Heart right ventricle (tissue), 16 donors: Measurements from ENCODE around the gene ONECUT2. TPM values are rescaled to one million over a fixed set of nuclear protein-coding genes. Genes with fewer than 3 reads are reported as not detected.
A peak's percentile ranks its signal among the peaks of the same experiment; 100 is the strongest.

Experiments used
- ATAC-seq, 8 donors: fragments of 200-7000 bp; cut with Tn5 transposase; one replicate each; pipeline ENCODE4 v1.9.1; 2020; ENCODE audit warnings: mild to moderate bottlenecking in 8 of 8, moderate library complexity in 8 of 8, moderate number of reproducible peaks in 1 of 8
- DNase-seq, 2 donors: peaks; one replicate each; pipeline ENCODE4 v3.0.0-alpha.2; 2020
- H3K27ac ChIP-seq, 10 donors: fragments of 200-600 bp; sonication (generic) in 2 of 10; one replicate each; pipeline versions ENCODE4 v1.5.0 to v1.8.0; 2020 to 2022; ENCODE audit warnings: mild to moderate bottlenecking in 3 of 10
- H3K27me3 ChIP-seq, 7 donors: fragments of 200-600 bp; one replicate each; pipeline ENCODE4 v1.8.0; 2021 to 2022; ENCODE audit warnings: mild to moderate bottlenecking in 2 of 7
- H3K36me3 ChIP-seq, 9 donors: fragments of 200-600 bp; sonication (generic) in 1 of 9; one replicate each; pipeline versions ENCODE4 v1.5.0 to v1.8.0; 2020 to 2022; ENCODE audit warnings: mild to moderate bottlenecking in 2 of 9
- H3K4me1 ChIP-seq, 9 donors: fragments of 200-600 bp; sonication (generic) in 1 of 9; one replicate each; pipeline versions ENCODE4 v1.5.0 to v1.8.0; 2020 to 2022; ENCODE audit warnings: mild to moderate bottlenecking in 4 of 9
- H3K4me3 ChIP-seq, 10 donors: fragments of 200-600 bp; sonication (generic) in 2 of 10; one replicate each; pipeline versions ENCODE4 v1.5.0 to v1.8.0; 2020 to 2022; ENCODE audit warnings: mild to moderate bottlenecking in 7 of 10, moderate library complexity in 2 of 10
- H3K9me3 ChIP-seq, 11 donors: fragments of 200-600 bp in 10 of 11; sonication (generic) in 2 of 11; one replicate each; pipeline versions ENCODE4 v1.5.0 to v1.8.0; 2013 to 2022; ENCODE audit warnings: mild to moderate bottlenecking in 2 of 11, control low read depth in 1 of 11, moderate library complexity in 1 of 11
- CTCF ChIP-seq, 9 donors: fragments of 200-600 bp; sonication (generic) in 2 of 9; IDR thresholded peaks; one replicate each; pipeline versions ENCODE4 v1.5.0 to v1.8.0; 2021 to 2022; ENCODE audit warnings: antibody characterized with exemption in 9 of 9, mild to moderate bottlenecking in 5 of 9, moderate library complexity in 1 of 9
- WGBS, 2 donors: extraction: QIAGEN DNeasy Blood & Tissue Kit; methylation state at CpG; one replicate each; pipeline ENCODE4 v1.1.7; 2013; ENCODE audit warnings: inconsistent platforms in 1 of 2; 5-methylcytosine and 5-hydroxymethylcytosine counted together
- intact Hi-C, 10 donors: fragments of 100-400 bp; cut with DNase I; formaldehyde crosslinking; loops; one replicate each; pipeline versions ENCODE4 v1.11.1 to v1.14.2; 2022
- polyA plus RNA-seq, 2 donors: library from polyadenylated mRNA; stranded (reverse); fragments of 200-250 nt; gene quantifications; one replicate each; pipeline ENCODE4 v1.2.3, GENCODE V29; 2013
- total RNA-seq, 10 donors: library from RNA; stranded (reverse); fragmentation: NEBNext Ultra II Directional in 3 of 10; extraction: Animal tissue kit (Norgen Biotek cat#: 25700) in 3 of 10; gene quantifications; one replicate each; pipeline versions ENCODE4 v1.2.1 to v1.2.4, GENCODE V29; 2021 to 2023
- donor health status: Arrhythmogenic right ventricular cardiomyopathy.
- donor health status: ischemic (EF 13 %, LVEDD 7.1; RV severe dilation, severe dysfunction).
- donor health status: healthy with polysubstance abuse.
- donor health status: DM: no; HTN: yes; CAD: no.
- donor health status: DM: no; HTN: no; CAD: no.
- donor health status: ischemic (EF 25% LVEDD 6.9; RV normal size, moderate dysfunction).
- donor health status: ischemic (EF 25% LVEDD 5.7; RV mildly dilated, moderate dysfunction).
- donor health status: healthy.
- donor health status: DM: yes; HTN: yes; CAD: no.
- donor health status: Ischemic cardiomyopathy.
- donor health status: ischemic (EF 35%, LVEDD 5.7; RV mildly dilated, moderate dysfunction).
- donor health status: nonischemic (EF 11% LVEDD 7.7; RV severe dilation, severe dysfunction).
- donor health status: DM: yes; HTN: yes; CAD: no.
- donor health status: PGD.
- donor health status: ischemic (EF 29% LVEDD 5.4; RV normal size, mild dysfunction).
- donor health status: nonischemic (EF 23%, LVEDD 6.1; RV moderate dilation, normal function).

ONECUT2 gene
- total and polyA plus RNA-seq, 12 donors: under 0.01 to 0.53 (median 0.09) TPM; not detected in 3

GRCh38 chr18:57437402-57437765 is 2.2 kb downstream of the ONECUT2 start:
- Histone ChIP-seq H3K27ac (no peak overlapping the region), H3K36me3 (no peaks in the 10 kb centered on the region), H3K4me1 (peaks cover 12 to 70% (median 60%) of the 10 kb centered on the region in 9 donors), H3K4me3 (peak overlapping the region in 8 of 10 donors; percentile 0 to 39 (median 22)), H3K27me3 (peaks cover 72 to 96% (median 94%) of the 10 kb centered on the region in 7 donors), H3K9me3 (peaks cover 0 to 2% (median 0%) of the 10 kb centered on the region in 11 donors)
- DNase-seq (no peak), ATAC-seq (no peak)
- intact Hi-C loops: loop anchor here in 1 of 10 donors (10.0 kb wide), 1 partner anchor 573 kb away; no protein-coding TSS in a partner anchor
- WGBS, 2 donors: 0 to 1% methylated on average over 16 of the region's 16 CpGs
- no peak for TF ChIP-seq CTCF (IDR thresholded peaks at IDR 0.05)

GRCh38 chr18:57437766-57438671 is 2.8 kb downstream of the ONECUT2 start:
- ATAC-seq: peak; percentile 37 to 81 (median 64)
- intact Hi-C loops: loop anchor here in 1 of 10 donors (10.0 kb wide), 1 partner anchor 573 kb away; no protein-coding TSS in a partner anchor
- WGBS, 2 donors: 0 to 1% methylated on average over 72 of the region's 72 CpGs
- Histone ChIP-seq H3K4me1 (peaks cover 12 to 70% (median 60%) of the 10 kb centered on the region in 9 donors), H3K27me3 (peaks cover 74 to 96% (median 94%) of the 10 kb centered on the region in 7 donors), H3K9me3 (peaks cover 0 to 2% (median 0%) of the 10 kb centered on the region in 11 donors), H3K36me3 (no peaks in the 10 kb centered on the region), H3K27ac (no peak overlapping the region), H3K4me3 (peak overlapping the region in 9 of 10 donors; percentile 0 to 39 (median 15))
- DNase-seq: peak in 1 of 2 donors; percentile 41
- peak; percentile 11 to 64 (median 56) for TF ChIP-seq CTCF (IDR thresholded peaks at IDR 0.05)

GRCh38 chr18:57438743-57439608 is 3.8 kb downstream of the ONECUT2 start:
- no peak for TF ChIP-seq CTCF (IDR thresholded peaks at IDR 0.05)
- no peaks in the 10 kb centered on the region for H3K36me3 ChIP-seq
- H3K4me3 ChIP-seq: peak overlapping the region in 3 of 10 donors; percentile 12 to 39 (median 15)
- peaks cover 12 to 66% (median 60%) of the 10 kb centered on the region in 9 donors for H3K4me1 ChIP-seq
- peaks cover 70 to 96% (median 94%) of the 10 kb centered on the region in 7 donors for H3K27me3 ChIP-seq
- H3K27ac ChIP-seq: no peak overlapping the region
- DNase-seq: no peak
- intact Hi-C loops: loop anchor here in 1 of 10 donors (10.0 kb wide), 1 partner anchor 574 kb away; no protein-coding TSS in a partner anchor
- no peak for ATAC-seq
- 2 to 3% methylated on average over 31 of the region's 31 CpGs for WGBS, 2 donors
- H3K9me3 ChIP-seq: peaks cover 0 to 2% (median 0%) of the 10 kb centered on the region in 11 donors

GRCh38 chr18:57439609-57439968 is 4.4 kb downstream of the ONECUT2 start:
- 2 to 4% methylated on average over 26 of the region's 26 CpGs for WGBS, 2 donors
- Histone ChIP-seq H3K4me3 (peak overlapping the region in 3 of 10 donors; percentile 2 to 16 (median 15)), H3K9me3 (peaks cover 0 to 2% (median 0%) of the 10 kb centered on the region in 11 donors), H3K27me3 (peaks cover 68 to 96% (median 95%) of the 10 kb centered on the region in 7 donors), H3K36me3 (no peaks in the 10 kb centered on the region), H3K4me1 (peaks cover 12 to 61% (median 58%) of the 10 kb centered on the region in 9 donors), H3K27ac (no peak overlapping the region)
- TF ChIP-seq CTCF (IDR thresholded peaks at IDR 0.05): no peak
- intact Hi-C loops: loop anchor here in 1 of 10 donors (10.0 kb wide), 1 partner anchor 575 kb away; no protein-coding TSS in a partner anchor
- DNase-seq: no peak
- ATAC-seq: no peak
